HEK293 (cell line): ENCODE results near the gene CACUL1.
"Not testable (repeated sequence)": the region's sequence is repeated elsewhere in the genome, so short reads cannot be mapped to it uniquely, and the experiment has no call there.

Experiments used
- CTCF ChIP-seq: fragments of 450-650 bp; formaldehyde crosslinking; IDR thresholded peaks from 2 replicates; pipeline ENCODE4 v1.5.1; 2016; ENCODE audit warnings: missing biosample characterization, missing genetic modification characterization
- GLIS1 ChIP-seq: fragments of 450-650 bp; formaldehyde crosslinking; IDR thresholded peaks from 2 replicates; pipeline ENCODE4 v1.5.1; 2016; ENCODE audit warnings: missing biosample characterization, missing genetic modification characterization
- TCF7L2 ChIP-seq: IDR thresholded peaks from 2 replicates; pipeline ENCODE4 v1.6.1; 2011; ENCODE audit warnings: low read depth, mild to moderate bottlenecking, inconsistent platforms, low read length, moderate library complexity, borderline replicate concordance
- ZFHX2 ChIP-seq: fragments of 450-650 bp; formaldehyde crosslinking; conservative IDR thresholded peaks from 2 replicates; pipeline ENCODE4 v1.5.1; 2016; ENCODE audit warnings: missing biosample characterization, missing genetic modification characterization
- ZFP3 ChIP-seq: fragments of 450-650 bp; formaldehyde crosslinking; IDR thresholded peaks from 2 replicates; pipeline ENCODE4 v1.5.1; 2016; ENCODE audit warnings: low read depth, missing biosample characterization, missing genetic modification characterization
- ZNF140 ChIP-seq: fragments of 450-650 bp; formaldehyde crosslinking; IDR thresholded peaks from 2 replicates; pipeline ENCODE4 v1.5.1; 2016; ENCODE audit warnings: missing biosample characterization, missing genetic modification characterization
- ZNF174 ChIP-seq: fragments of 450-650 bp; formaldehyde crosslinking; IDR thresholded peaks from 2 replicates; pipeline ENCODE4 v1.5.0; 2017; ENCODE audit warnings: missing biosample characterization, mild to moderate bottlenecking, missing genetic modification characterization
- ZNF223 ChIP-seq: fragments of 450-650 bp; formaldehyde crosslinking; IDR thresholded peaks from 2 replicates; pipeline ENCODE4 v1.5.1; 2016; ENCODE audit warnings: missing biosample characterization, missing genetic modification characterization
- ZNF391 ChIP-seq: fragments of 450-650 bp; formaldehyde crosslinking; IDR thresholded peaks from 2 replicates; pipeline ENCODE4 v1.5.1; 2016; ENCODE audit warnings: low read depth, missing biosample characterization, missing genetic modification characterization, borderline replicate concordance
- ZNF501 ChIP-seq: fragments of 450-650 bp; formaldehyde crosslinking; IDR thresholded peaks from 2 replicates; pipeline ENCODE4 v1.5.1; 2016; ENCODE audit warnings: missing biosample characterization, missing genetic modification characterization
- ZNF560 ChIP-seq: fragments of 450-650 bp; formaldehyde crosslinking; IDR thresholded peaks from 2 replicates; pipeline ENCODE4 v1.5.1; 2017; ENCODE audit warnings: missing biosample characterization, missing genetic modification characterization, borderline replicate concordance
- ZNF629 ChIP-seq: fragments of 450-650 bp; formaldehyde crosslinking; IDR thresholded peaks from 2 replicates; pipeline ENCODE4 v1.5.1; 2017; ENCODE audit warnings: missing biosample characterization, missing genetic modification characterization
- TF ChIP-seq, protein P1 (sequence below): fragments of 450-650 bp; formaldehyde crosslinking; optimal IDR thresholded peaks from 2 replicates; pipeline ENCODE3; 2016; ENCODE audit warnings: missing biosample characterization, mild to moderate bottlenecking, missing genetic modification characterization

DNA sequence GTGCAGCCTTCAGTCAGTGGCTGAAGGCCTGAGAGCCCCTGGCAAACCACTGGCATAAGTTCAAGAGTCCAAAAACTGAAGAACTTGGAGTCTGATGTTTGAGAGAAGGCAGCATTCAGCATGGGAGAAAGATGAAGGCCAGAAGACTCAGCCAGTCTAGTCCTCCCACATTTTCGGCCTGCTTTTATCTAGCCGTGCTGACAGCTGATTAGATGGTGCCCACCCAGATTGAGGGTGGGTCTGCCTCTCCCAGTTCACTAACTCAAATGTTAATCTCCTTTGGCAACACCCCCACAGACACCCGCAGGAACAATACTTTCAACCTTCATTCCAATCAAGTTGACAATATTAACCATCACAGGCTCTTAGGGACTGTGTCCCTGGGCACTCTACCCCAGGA lies 83.5 kb downstream of the CACUL1 start:
- not testable (repeated sequence) for TF ChIP-seq ZNF140; ZNF223 (tag by site-specific recombination); TCF7L2; ZNF174 (tag by site-specific recombination); CTCF (tag by site-specific recombination); GLIS1; ZFHX2 (tag by site-specific recombination); ZNF391 (tag by site-specific recombination); ZFP3; ZNF501 (tag by site-specific recombination); ZNF560; ZNF629 (tag by site-specific recombination)
- TF ChIP-seq, protein P1, sequence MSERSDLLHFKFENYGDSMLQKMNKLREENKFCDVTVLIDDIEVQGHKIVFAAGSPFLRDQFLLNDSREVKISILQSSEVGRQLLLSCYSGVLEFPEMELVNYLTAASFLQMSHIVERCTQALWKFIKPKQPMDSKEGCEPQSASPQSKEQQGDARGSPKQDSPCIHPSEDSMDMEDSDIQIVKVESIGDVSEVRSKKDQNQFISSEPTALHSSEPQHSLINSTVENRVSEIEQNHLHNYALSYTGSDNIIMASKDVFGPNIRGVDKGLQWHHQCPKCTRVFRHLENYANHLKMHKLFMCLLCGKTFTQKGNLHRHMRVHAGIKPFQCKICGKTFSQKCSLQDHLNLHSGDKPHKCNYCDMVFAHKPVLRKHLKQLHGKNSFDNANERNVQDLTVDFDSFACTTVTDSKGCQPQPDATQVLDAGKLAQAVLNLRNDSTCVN (tag by site-specific recombination) = not testable (repeated sequence)
